ENCODE data around the gene SORCS2.
A peak's percentile ranks its signal among the peaks of the same experiment; 100 is the strongest.

Gene SORCS2

GRCh38 chr4:7646384-7647061 is 454.2 kb downstream of the SORCS2 start:
- no peak for DNase-seq
- in situ Hi-C loops (cut with HindIII; ENCODE audit: low pct_ligation_motif_present, low pct_unique_long_range_greater_than_20kb, low sequenced_read_pairs): no loop called here

GRCh38 chr4:7647186-7647585 is 454.8 kb downstream of the SORCS2 start:
- DNase-seq: no peak
- in situ Hi-C loops (cut with HindIII; ENCODE audit: low pct_ligation_motif_present, low pct_unique_long_range_greater_than_20kb, low sequenced_read_pairs): no loop called here

- no peak for DNase-seq
- in situ Hi-C loops (cut with HindIII; ENCODE audit: low pct_ligation_motif_present, low pct_unique_long_range_greater_than_20kb, low sequenced_read_pairs): no loop called here
These were observed 455.5 kb downstream of the SORCS2 start for GRCh38 chr4:7647600-7648543.

GRCh38 chr4:7648544-7649395 is 456.4 kb downstream of the SORCS2 start:
- in situ Hi-C loops (cut with HindIII; ENCODE audit: low pct_ligation_motif_present, low pct_unique_long_range_greater_than_20kb, low sequenced_read_pairs): no loop called here
- no peak for DNase-seq

- DNase-seq: no peak
- in situ Hi-C loops (cut with HindIII; ENCODE audit: low pct_ligation_motif_present, low pct_unique_long_range_greater_than_20kb, low sequenced_read_pairs): no loop called here
These were observed 457.0 kb downstream of the SORCS2 start for GRCh38 chr4:7649411-7649740.

GRCh38 chr4:7649741-7650531 is 457.6 kb downstream of the SORCS2 start:
- in situ Hi-C loops (cut with HindIII; ENCODE audit: low pct_ligation_motif_present, low pct_unique_long_range_greater_than_20kb, low sequenced_read_pairs): no loop called here
- peak; percentile 72 for DNase-seq

GRCh38 chr4:7650606-7651385 is 458.5 kb downstream of the SORCS2 start:
- in situ Hi-C loops (cut with HindIII; ENCODE audit: low pct_ligation_motif_present, low pct_unique_long_range_greater_than_20kb, low sequenced_read_pairs): no loop called here
- no peak for DNase-seq

GRCh38 chr4:7651461-7651921 is 459.2 kb downstream of the SORCS2 start:
- in situ Hi-C loops (cut with HindIII; ENCODE audit: low pct_ligation_motif_present, low pct_unique_long_range_greater_than_20kb, low sequenced_read_pairs): no loop called here
- DNase-seq: no peak

- in situ Hi-C loops (cut with HindIII; ENCODE audit: low pct_ligation_motif_present, low pct_unique_long_range_greater_than_20kb, low sequenced_read_pairs): no loop called here
- DNase-seq: no peak
These were observed 459.7 kb downstream of the SORCS2 start for GRCh38 chr4:7652006-7652405.

- DNase-seq: no peak
- in situ Hi-C loops (cut with HindIII; ENCODE audit: low pct_ligation_motif_present, low pct_unique_long_range_greater_than_20kb, low sequenced_read_pairs): no loop called here
These were observed 460.1 kb downstream of the SORCS2 start for GRCh38 chr4:7652451-7652881.

- no peak for DNase-seq
- in situ Hi-C loops (cut with HindIII; ENCODE audit: low pct_ligation_motif_present, low pct_unique_long_range_greater_than_20kb, low sequenced_read_pairs): no loop called here
These were observed 460.6 kb downstream of the SORCS2 start for GRCh38 chr4:7652906-7653305.

GRCh38 chr4:7653510-7654369 is 461.4 kb downstream of the SORCS2 start:
- DNase-seq: no peak
- in situ Hi-C loops (cut with HindIII; ENCODE audit: low pct_ligation_motif_present, low pct_unique_long_range_greater_than_20kb, low sequenced_read_pairs): no loop called here

- no peak for DNase-seq
- in situ Hi-C loops (cut with HindIII; ENCODE audit: low pct_ligation_motif_present, low pct_unique_long_range_greater_than_20kb, low sequenced_read_pairs): no loop called here
These were observed 462.5 kb downstream of the SORCS2 start for GRCh38 chr4:7654550-7655445.

GRCh38 chr4:7655511-7656243 is 463.3 kb downstream of the SORCS2 start:
- in situ Hi-C loops (cut with HindIII; ENCODE audit: low pct_ligation_motif_present, low pct_unique_long_range_greater_than_20kb, low sequenced_read_pairs): no loop called here
- no peak for DNase-seq

GRCh38 chr4:7656244-7656800 is 464.0 kb downstream of the SORCS2 start:
- in situ Hi-C loops (cut with HindIII; ENCODE audit: low pct_ligation_motif_present, low pct_unique_long_range_greater_than_20kb, low sequenced_read_pairs): no loop called here
- no peak for DNase-seq

Measured in ACHN (cell line).